HG03460 (cell line): ENCODE measurements around the gene SEM1.
"Not testable (repeated sequence)": the region's sequence is repeated elsewhere in the genome, so short reads cannot be mapped to it uniquely, and the experiment has no call there.

ENCODE experiments used
- ATAC-seq: cut with Tn5 transposase; IDR thresholded peaks from one replicate; pipeline ENCODE4 v1.9.1; 2021; ENCODE audit not compliant: unreplicated experiment

The SEM1 gene

DNA sequence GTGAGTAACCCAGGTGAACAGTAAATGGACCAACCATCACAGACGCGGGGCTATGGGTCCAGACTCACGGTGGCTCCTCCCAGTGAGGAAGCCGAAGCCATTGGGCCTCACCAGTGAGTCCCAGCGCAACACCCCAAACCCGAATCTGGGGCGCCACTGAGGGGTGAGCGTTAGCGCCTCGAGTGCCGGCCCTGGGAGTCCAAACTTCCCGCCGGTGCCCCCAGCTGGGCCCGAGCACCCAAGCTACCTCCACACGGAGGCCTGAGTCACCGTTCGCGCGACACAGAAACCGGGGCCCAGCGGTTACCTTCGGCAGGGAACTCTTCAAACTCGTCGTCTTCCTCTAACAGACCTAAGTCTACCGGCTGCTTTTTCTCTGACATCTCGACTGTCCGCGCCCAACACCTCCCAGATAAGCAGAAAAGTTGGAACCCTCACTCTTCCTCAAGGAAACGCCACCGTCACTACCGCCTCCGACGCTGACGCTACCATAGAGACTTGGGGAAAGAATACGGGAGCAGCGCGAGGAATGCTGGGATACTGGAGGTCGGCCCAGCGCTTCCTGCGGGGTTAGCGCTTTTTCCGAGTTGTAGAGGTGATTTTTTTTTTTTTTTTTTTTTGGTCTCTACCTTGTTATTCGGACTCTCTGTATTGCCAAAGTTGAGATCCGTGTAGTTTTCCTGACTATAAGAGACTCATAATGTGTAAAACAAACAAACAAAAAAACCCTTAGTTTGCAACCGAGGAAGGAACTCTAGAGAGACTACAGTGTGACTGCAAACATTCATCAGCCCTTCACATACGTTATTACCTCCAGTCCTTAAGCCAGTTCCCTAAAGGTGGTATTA lies at the start of gene SEM1:
Gene SEM1 (minus strand): TSS at position 466 of the 848 bp plus-strand sequence. CDS start 83 bp downstream, at position 383.
- ATAC-seq, result peak; percentile 94

- ATAC-seq, result not testable (repeated sequence)
Observed at GRCh38 chr7:96757880-96758279, 48.2 kb upstream of the SEM1 start.

DNA sequence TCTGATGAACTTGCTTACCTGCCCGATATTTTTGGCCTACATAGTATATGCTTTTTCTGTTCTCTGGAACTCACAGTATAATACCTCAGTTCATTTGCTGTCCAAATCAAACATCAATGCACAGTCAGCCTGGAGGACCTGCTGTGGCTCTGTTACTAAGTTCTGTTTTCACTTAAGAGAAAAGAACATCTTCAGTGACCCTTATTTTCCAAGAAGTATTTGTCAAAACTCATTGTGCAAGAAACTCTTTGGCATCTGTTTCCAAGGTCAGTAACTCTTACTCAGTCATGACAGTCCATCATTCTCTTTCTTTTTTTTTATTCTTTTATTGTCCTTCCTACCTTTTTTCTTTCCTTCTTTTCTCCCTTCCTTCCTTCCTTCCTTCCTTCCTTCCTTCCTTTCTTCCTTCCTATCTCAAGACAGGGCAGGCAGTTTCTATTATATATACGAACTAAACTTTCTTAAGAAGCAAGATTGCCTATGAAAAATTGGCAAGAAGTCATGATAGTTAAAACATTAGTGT lies 37.8 kb upstream of the SEM1 start:
- no peak for ATAC-seq

GRCh38 chr7:96740130-96740529 lies 30.5 kb upstream of the SEM1 start:
- ATAC-seq, result no peak

GRCh38 chr7:96739609-96740008 lies 30.0 kb upstream of the SEM1 start:
- no peak for ATAC-seq

- ATAC-seq, result no peak
Observed at GRCh38 chr7:96739167-96739566, 29.5 kb upstream of the SEM1 start.

- ATAC-seq, result no peak
Observed at GRCh38 chr7:96738705-96739104, 29.1 kb upstream of the SEM1 start.

GRCh38 chr7:96737545-96738050 lies 28.0 kb upstream of the SEM1 start:
- ATAC-seq, result no peak

- ATAC-seq, result no peak
Observed at GRCh38 chr7:96734343-96734742, 24.7 kb upstream of the SEM1 start.

- no peak for ATAC-seq
Observed at GRCh38 chr7:96729820-96730219, 20.2 kb upstream of the SEM1 start.

DNA sequence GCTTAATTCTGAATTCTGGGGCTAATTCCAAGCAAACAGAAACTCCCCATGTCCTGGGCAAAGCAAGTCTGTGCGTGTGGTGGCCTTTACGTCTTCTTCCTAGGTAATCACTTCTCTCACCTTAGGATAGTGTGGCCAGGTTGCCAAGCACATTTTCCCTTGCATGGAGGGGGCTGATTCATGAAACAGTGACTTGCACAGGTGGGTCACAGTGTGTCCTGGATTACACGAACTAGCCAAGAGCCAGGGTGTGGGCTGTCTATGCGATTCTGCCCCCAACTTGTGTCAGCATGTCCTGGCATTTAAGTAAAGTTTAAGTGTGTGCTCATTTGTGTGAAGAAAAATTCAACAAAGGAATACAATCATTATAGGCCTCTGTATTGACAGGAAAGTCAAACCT lies 18.5 kb upstream of the SEM1 start:
- no peak for ATAC-seq

GRCh38 chr7:96727534-96728088 lies 18.0 kb upstream of the SEM1 start:
- ATAC-seq, result no peak

DNA sequence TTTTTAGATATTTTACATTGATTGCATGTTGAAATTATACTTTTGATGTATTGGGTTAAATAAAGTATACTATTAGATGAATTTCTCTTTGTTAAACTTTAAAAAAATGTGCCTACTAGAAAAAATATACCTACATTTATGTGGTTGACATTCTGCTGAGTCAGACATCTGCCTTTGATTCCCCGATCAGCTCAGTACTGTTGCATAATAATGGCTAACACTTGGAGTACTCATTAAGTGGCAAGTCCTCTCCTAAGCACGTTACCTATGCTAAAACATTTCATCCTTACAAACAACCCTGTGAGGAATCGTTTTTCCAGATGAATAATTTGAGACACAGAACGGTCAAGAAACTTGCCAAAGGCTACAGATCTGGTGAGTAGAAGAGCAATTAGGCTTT lies 14.0 kb upstream of the SEM1 start:
- ATAC-seq, result no peak

DNA sequence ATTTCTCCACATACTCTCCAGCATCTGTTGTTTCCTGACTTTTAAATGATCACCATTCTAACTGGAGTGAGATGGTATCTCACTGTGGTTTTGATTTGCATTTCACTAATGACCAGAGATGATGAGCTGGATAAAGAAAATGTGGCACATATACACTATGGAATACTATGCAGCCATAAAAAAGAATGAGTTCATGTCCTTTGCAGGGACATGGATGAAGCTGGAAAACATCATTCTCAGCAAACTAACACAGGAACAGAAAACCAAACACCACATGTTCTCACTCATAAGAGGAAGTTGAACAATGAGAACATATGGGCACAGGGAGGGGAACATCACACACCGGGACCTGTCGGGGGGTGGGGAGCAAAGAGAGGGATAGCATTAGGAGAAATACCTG lies 13.3 kb upstream of the SEM1 start:
- ATAC-seq, result not testable (repeated sequence)

DNA sequence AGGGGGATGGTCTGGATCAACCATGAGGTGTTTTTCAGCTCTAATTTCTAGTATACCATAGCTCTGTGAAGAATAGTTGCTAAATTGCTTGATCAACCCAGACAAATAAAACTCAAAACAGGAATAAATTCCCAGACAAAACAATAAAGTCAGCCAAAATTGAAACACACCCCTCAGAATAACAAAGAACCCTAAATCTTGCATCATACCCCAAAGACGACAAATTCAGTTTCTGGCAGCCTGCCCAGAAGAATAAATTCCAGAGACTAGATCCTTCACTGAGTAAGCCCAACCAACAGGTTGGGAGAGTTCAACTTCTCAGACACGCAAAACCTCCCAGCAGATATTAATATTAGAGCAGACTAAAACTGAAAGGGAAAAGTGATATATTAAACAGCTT lies 11.2 kb upstream of the SEM1 start:
- ATAC-seq, result no peak

DNA sequence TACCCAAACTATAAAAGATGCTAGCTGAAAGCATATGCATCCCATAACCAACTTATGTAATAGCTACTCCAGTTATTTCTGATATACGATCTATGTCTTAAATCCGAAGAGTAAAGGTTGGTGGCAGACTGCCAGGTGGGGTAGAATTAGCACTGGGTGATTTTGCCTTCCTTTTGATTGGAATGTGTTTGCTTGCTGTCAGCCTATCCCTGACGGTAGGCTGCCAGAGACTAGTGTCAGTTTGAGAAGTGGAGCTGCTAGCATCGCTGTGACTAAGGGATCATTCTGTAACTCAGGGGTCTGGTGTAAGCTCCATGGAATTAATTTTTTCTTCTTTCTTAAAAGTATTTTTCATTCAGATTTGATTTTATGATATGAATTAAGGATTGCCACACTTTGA lies 9.5 kb upstream of the SEM1 start:
- no peak for ATAC-seq

GRCh38 chr7:96718107-96719003 lies 8.7 kb upstream of the SEM1 start:
- no peak for ATAC-seq

GRCh38 chr7:96713037-96713436 lies 3.4 kb upstream of the SEM1 start:
- no peak for ATAC-seq

- no peak for ATAC-seq
Observed at GRCh38 chr7:96710544-96710943, 898 bp upstream of the SEM1 start.

- peak; percentile 11 for ATAC-seq
Observed at GRCh38 chr7:96708872-96709271, 774 bp downstream of the SEM1 start.
